ENCODE data around the gene PDE4B.
A peak's percentile ranks its signal among the peaks of the same experiment; 100 is the strongest.

PDE4B gene

GRCh38 chr1:66296370-66296769 is 503.7 kb downstream of the PDE4B start:
- H4K20me1 ChIP-seq (ENCODE audit: insufficient read depth, low read length, poor library complexity, severe bottlenecking), result no peaks in the 10 kb centered on the region
- peaks cover 21% of the 10 kb centered on the region for H3K4me1 ChIP-seq (ENCODE audit: insufficient read depth, low read length, poor library complexity, severe bottlenecking)
- no peaks in the 10 kb centered on the region for H3K79me2 ChIP-seq (ENCODE audit: insufficient read depth, low read length)
- TF ChIP-seq CTCF (conservative IDR thresholded peaks at IDR 0.05; ENCODE audit: low read length) (no peak), EZH2phosphoT487 (IDR thresholded peaks at IDR 0.05; ENCODE audit: borderline replicate concordance) (no peak)
- no peak overlapping the region for H3K4me3 ChIP-seq (ENCODE audit: low read length, poor library complexity, severe bottlenecking)
- no peak overlapping the region for H2AFZ ChIP-seq (ENCODE audit: low read length)
- no peaks in the 10 kb centered on the region for H3K9me2 ChIP-seq (replicated peaks; ENCODE audit: low read depth, low read length)
- H3K4me2 ChIP-seq (ENCODE audit: low read depth, low read length, poor library complexity, severe bottlenecking), result no peak overlapping the region
- no peak overlapping the region for H3K9ac ChIP-seq (ENCODE audit: low read depth, low read length, poor library complexity, severe bottlenecking)
- H3K27me3 ChIP-seq (ENCODE audit: insufficient read depth, low read length, poor library complexity, severe bottlenecking), result no peaks in the 10 kb centered on the region
- no peaks in the 10 kb centered on the region for H3K36me3 ChIP-seq (ENCODE audit: insufficient read depth, low read length)
- no peaks in the 10 kb centered on the region for H3K9me3 ChIP-seq (ENCODE audit: insufficient read depth, low read depth, low read length)
- no peaks in the 10 kb centered on the region; the same call in 1 of the 2 replicates for H3F3A ChIP-seq (ENCODE audit: low read depth)

DNA sequence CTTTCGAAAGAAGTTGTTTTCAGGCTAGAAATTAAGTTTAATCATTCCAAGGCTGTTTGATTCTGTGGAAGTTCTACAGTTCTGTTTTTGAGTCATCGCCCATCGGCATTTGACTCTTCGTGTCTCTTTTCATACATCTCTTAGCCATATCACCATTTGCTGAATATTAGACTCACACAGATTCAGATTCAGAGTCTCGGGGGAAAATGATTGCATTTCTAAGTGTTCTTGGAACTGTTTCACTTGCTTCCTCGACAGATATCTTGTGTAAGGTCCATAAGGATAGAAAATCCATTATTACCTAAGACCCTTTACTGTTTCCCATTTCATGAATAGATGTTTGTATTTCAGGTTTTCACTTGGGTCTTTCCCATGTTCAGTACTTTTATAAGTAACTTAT is 504.3 kb downstream of the PDE4B start:
- no peaks in the 10 kb centered on the region for H3K9me2 ChIP-seq (replicated peaks; ENCODE audit: low read depth, low read length)
- H3K4me2 ChIP-seq (ENCODE audit: low read depth, low read length, poor library complexity, severe bottlenecking), result no peak overlapping the region
- no peaks in the 10 kb centered on the region; the same call in 1 of the 2 replicates for H3F3A ChIP-seq (ENCODE audit: low read depth)
- H3K9me3 ChIP-seq (ENCODE audit: insufficient read depth, low read depth, low read length), result no peaks in the 10 kb centered on the region
- no peak for TF ChIP-seq CTCF (conservative IDR thresholded peaks at IDR 0.05; ENCODE audit: low read length)
- no peak for TF ChIP-seq EZH2phosphoT487 (IDR thresholded peaks at IDR 0.05; ENCODE audit: borderline replicate concordance)
- no peaks in the 10 kb centered on the region for H3K36me3 ChIP-seq (ENCODE audit: insufficient read depth, low read length)
- no peaks in the 10 kb centered on the region for H4K20me1 ChIP-seq (ENCODE audit: insufficient read depth, low read length, poor library complexity, severe bottlenecking)
- no peak overlapping the region for H3K9ac ChIP-seq (ENCODE audit: low read depth, low read length, poor library complexity, severe bottlenecking)
- no peak overlapping the region for H3K4me3 ChIP-seq (ENCODE audit: low read length, poor library complexity, severe bottlenecking)
- H2AFZ ChIP-seq (ENCODE audit: low read length), result no peak overlapping the region
- H3K4me1 ChIP-seq (ENCODE audit: insufficient read depth, low read length, poor library complexity, severe bottlenecking), result peaks cover 22% of the 10 kb centered on the region
- H3K79me2 ChIP-seq (ENCODE audit: insufficient read depth, low read length), result no peaks in the 10 kb centered on the region
- no peaks in the 10 kb centered on the region for H3K27me3 ChIP-seq (ENCODE audit: insufficient read depth, low read length, poor library complexity, severe bottlenecking)

DNA sequence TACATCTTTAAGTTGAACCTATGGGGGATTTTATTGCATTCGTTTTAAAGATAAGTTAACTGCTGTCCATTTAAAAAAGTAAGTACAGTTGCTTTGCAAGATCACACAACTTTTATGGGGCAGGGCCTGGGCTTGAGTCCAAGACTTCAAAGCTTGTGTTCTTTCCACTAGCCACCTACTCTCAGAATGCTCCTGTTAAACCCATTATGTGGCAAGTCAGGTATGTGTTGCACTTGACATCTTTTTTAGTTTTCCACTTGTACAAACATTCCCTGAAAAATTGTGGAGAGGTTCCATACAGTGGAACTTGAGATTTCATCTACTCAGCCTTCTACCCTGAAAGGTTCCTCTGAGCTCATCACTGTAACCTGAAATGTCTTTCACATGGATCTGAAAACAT is 505.8 kb downstream of the PDE4B start:
- H3K27me3 ChIP-seq (ENCODE audit: insufficient read depth, low read length, poor library complexity, severe bottlenecking), result no peaks in the 10 kb centered on the region
- no peaks in the 10 kb centered on the region for H3K9me2 ChIP-seq (replicated peaks; ENCODE audit: low read depth, low read length)
- H3K4me2 ChIP-seq (ENCODE audit: low read depth, low read length, poor library complexity, severe bottlenecking), result peak overlapping the region; percentile 17
- TF ChIP-seq CTCF (conservative IDR thresholded peaks at IDR 0.05; ENCODE audit: low read length) (no peak), EZH2phosphoT487 (IDR thresholded peaks at IDR 0.05; ENCODE audit: borderline replicate concordance) (no peak)
- no peaks in the 10 kb centered on the region for H3K36me3 ChIP-seq (ENCODE audit: insufficient read depth, low read length)
- no peaks in the 10 kb centered on the region for H3K9me3 ChIP-seq (ENCODE audit: insufficient read depth, low read depth, low read length)
- H3F3A ChIP-seq (ENCODE audit: low read depth), result no peaks in the 10 kb centered on the region; the same call in 1 of the 2 replicates
- no peaks in the 10 kb centered on the region for H4K20me1 ChIP-seq (ENCODE audit: insufficient read depth, low read length, poor library complexity, severe bottlenecking)
- no peak overlapping the region for H2AFZ ChIP-seq (ENCODE audit: low read length)
- H3K79me2 ChIP-seq (ENCODE audit: insufficient read depth, low read length), result no peaks in the 10 kb centered on the region
- no peak overlapping the region for H3K9ac ChIP-seq (ENCODE audit: low read depth, low read length, poor library complexity, severe bottlenecking)
- H3K4me1 ChIP-seq (ENCODE audit: insufficient read depth, low read length, poor library complexity, severe bottlenecking), result peaks cover 37% of the 10 kb centered on the region
- no peak overlapping the region for H3K4me3 ChIP-seq (ENCODE audit: low read length, poor library complexity, severe bottlenecking)

Data from Loucy (cell line).